Karpas-422 (cell line): ENCODE measurements around the gene SIL1. TPM values are rescaled to one million over a fixed set of nuclear protein-coding genes. Genes with fewer than 3 reads are reported as not detected.
"Not testable (repeated sequence)": the region's sequence is repeated elsewhere in the genome, so short reads cannot be mapped to it uniquely, and the experiment has no call there.

Experiments
- DNase-seq: peaks from one replicate; pipeline ENCODE4 v3.0.0-alpha.2; 2015
- H2AFZ ChIP-seq: fragments of 200-600 bp; sonication (generic); 2 replicates; pipeline ENCODE4 v1.6.1; 2014; ENCODE audit warnings: antibody characterized with exemption, low read length, mixed read lengths
- H3K27ac ChIP-seq: fragments of 200-600 bp; sonication (generic); 2 replicates; pipeline ENCODE4 v1.5.1; 2014; ENCODE audit warnings: mild to moderate bottlenecking, low read length, moderate library complexity
- H3K27me3 ChIP-seq: fragments of 200-600 bp; sonication (generic); 2 replicates; pipeline ENCODE4 v1.6.1; 2014; ENCODE audit warnings: low read length, mixed read lengths
- H3K36me3 ChIP-seq: fragments of 200-600 bp; sonication (generic); 2 replicates; pipeline ENCODE4 v1.6.1; 2014; ENCODE audit warnings: low read length, mixed read lengths; ENCODE audit not compliant: insufficient read depth
- H3K4me1 ChIP-seq: fragments of 200-600 bp; sonication (generic); 2 replicates; pipeline ENCODE4 v1.6.1; 2014; ENCODE audit warnings: mild to moderate bottlenecking, low read length, mixed read lengths
- H3K4me2 ChIP-seq: fragments of 200-600 bp; sonication (generic); 2 replicates; pipeline ENCODE4 v1.6.1; 2014; ENCODE audit warnings: low read length, low read depth, mild to moderate bottlenecking; ENCODE audit not compliant: poor library complexity, severe bottlenecking
- H3K4me3 ChIP-seq: fragments of 200-600 bp; sonication (generic); 2 replicates; pipeline ENCODE4 v1.5.1; 2014; ENCODE audit warnings: mild to moderate bottlenecking, antibody characterized with exemption, low read length, mixed read lengths
- H3K79me2 ChIP-seq: fragments of 200-600 bp; sonication (generic); 2 replicates; pipeline ENCODE4 v1.6.1; 2014; ENCODE audit warnings: mild to moderate bottlenecking, low read length, mixed read lengths
- H3K9ac ChIP-seq: fragments of 200-600 bp; sonication (generic); 2 replicates; pipeline ENCODE4 v1.6.0; 2014; ENCODE audit warnings: low read length
- H3K9me2 ChIP-seq: fragments of 200-600 bp; sonication (generic), shearing (Covaris generic); replicated peaks from 2 replicates; pipeline ENCODE4 v1.6.0; 2014; ENCODE audit warnings: mild to moderate bottlenecking, low read length, moderate library complexity; ENCODE audit not compliant: insufficient read depth
- H3K9me3 ChIP-seq: fragments of 300-700, 200-600 bp; sonication (generic); 2 replicates; pipeline ENCODE4 v1.6.1; 2014; ENCODE audit warnings: low read length, mixed read lengths
- H4K20me1 ChIP-seq: fragments of 200-600 bp; sonication (generic); 2 replicates; pipeline ENCODE4 v1.6.1; 2014; ENCODE audit warnings: mild to moderate bottlenecking, antibody characterized with exemption, low read length, low read depth; ENCODE audit not compliant: insufficient read depth
- total RNA-seq: library from RNA; depleted of rRNA; stranded (reverse); fragments of >200 nt; shearing (Covaris generic); gene quantifications from 2 replicates; pipeline ENCODE4 v1.2.3, GENCODE V29; 2014; ENCODE audit warnings: low replicate concordance

SIL1 gene
- total RNA-seq, 1 experiment from 2014 or later, result 10.7 TPM

GRCh38 chr5:139178589-139178917 is 19.6 kb downstream of the SIL1 start:
- H3K9me2 ChIP-seq, result no peaks in the 10 kb centered on the region
- H3K4me1 ChIP-seq, result peaks cover 45% of the 10 kb centered on the region
- no peak overlapping the region for H3K27ac ChIP-seq
- H3K36me3 ChIP-seq, result no peaks in the 10 kb centered on the region
- H2AFZ ChIP-seq, result no peak overlapping the region
- H3K9ac ChIP-seq, result no peak overlapping the region
- H3K27me3 ChIP-seq, result no peaks in the 10 kb centered on the region
- no peak overlapping the region for H3K4me2 ChIP-seq
- no peak for DNase-seq
- H3K4me3 ChIP-seq, result no peak overlapping the region
- H4K20me1 ChIP-seq, result peaks cover 41% of the 10 kb centered on the region
- H3K9me3 ChIP-seq, result no peaks in the 10 kb centered on the region
- H3K79me2 ChIP-seq, result no peaks in the 10 kb centered on the region

GRCh38 chr5:139177809-139178588 is 20.2 kb downstream of the SIL1 start:
- no peak overlapping the region for H3K27ac ChIP-seq
- peaks cover under 1% of the 10 kb centered on the region for H3K9me3 ChIP-seq
- no peaks in the 10 kb centered on the region for H3K27me3 ChIP-seq
- no peaks in the 10 kb centered on the region for H3K79me2 ChIP-seq
- H3K9me2 ChIP-seq, result no peaks in the 10 kb centered on the region
- no peak overlapping the region for H3K4me2 ChIP-seq
- no peaks in the 10 kb centered on the region for H3K36me3 ChIP-seq
- peak; percentile 51 for DNase-seq
- no peak overlapping the region for H2AFZ ChIP-seq
- H3K9ac ChIP-seq, result no peak overlapping the region
- no peak overlapping the region for H3K4me3 ChIP-seq
- peaks cover 36% of the 10 kb centered on the region; the same call in 1 of the 2 replicates for H4K20me1 ChIP-seq
- peaks cover 39% of the 10 kb centered on the region for H3K4me1 ChIP-seq

- not testable (repeated sequence) for H3K27ac ChIP-seq, H3K79me2 ChIP-seq, H3K9ac ChIP-seq, H3K9me2 ChIP-seq, H3K4me2 ChIP-seq, H2AFZ ChIP-seq, H3K4me3 ChIP-seq, H3K36me3 ChIP-seq, H3K27me3 ChIP-seq, DNase-seq, H3K9me3 ChIP-seq
- H3K4me1 ChIP-seq, result peaks cover 32% of the 10 kb centered on the region
- peaks cover 30% of the 10 kb centered on the region; the same call in 1 of the 2 replicates for H4K20me1 ChIP-seq
Observed at GRCh38 chr5:139177281-139177680, 20.9 kb downstream of the SIL1 start.

- peaks cover 16% of the 10 kb centered on the region; the same call in 1 of the 2 replicates for H4K20me1 ChIP-seq
- H2AFZ ChIP-seq, H3K36me3 ChIP-seq, DNase-seq, H3K4me2 ChIP-seq, H3K79me2 ChIP-seq, H3K9ac ChIP-seq, H3K27ac ChIP-seq, H3K9me2 ChIP-seq, H3K4me3 ChIP-seq, H3K27me3 ChIP-seq: not testable (repeated sequence)
- peaks cover 16% of the 10 kb centered on the region for H3K4me1 ChIP-seq
- H3K9me3 ChIP-seq, result peaks cover 12% of the 10 kb centered on the region
Observed at GRCh38 chr5:139174382-139174781, 23.8 kb downstream of the SIL1 start.

- Histone ChIP-seq H2AFZ (no peak overlapping the region), H3K4me3 (no peak overlapping the region), H3K27me3 (no peaks in the 10 kb centered on the region), H3K9me2 (no peaks in the 10 kb centered on the region), H3K79me2 (no peaks in the 10 kb centered on the region), H3K9me3 (peaks cover 12% of the 10 kb centered on the region), H3K4me2 (no peak overlapping the region), H3K36me3 (no peaks in the 10 kb centered on the region), H4K20me1 (0 out of 2 replicates have a peak, but pooled peaks cover 3% of the 10 kb centered on the region), H3K4me1 (no peaks in the 10 kb centered on the region), H3K9ac (no peak overlapping the region), H3K27ac (no peak overlapping the region)
- peak; percentile 51 for DNase-seq
Observed at GRCh38 chr5:139171779-139172404, 26.3 kb downstream of the SIL1 start.

GRCh38 chr5:139167952-139168720 is 30.0 kb downstream of the SIL1 start:
- Histone ChIP-seq H3K36me3 (no peaks in the 10 kb centered on the region), H4K20me1 (0 out of 2 replicates have a peak, but pooled peaks cover 3% of the 10 kb centered on the region), H3K4me1 (no peaks in the 10 kb centered on the region), H3K4me3 (no peak overlapping the region), H3K9ac (no peak overlapping the region), H3K9me3 (peaks cover 12% of the 10 kb centered on the region), H2AFZ (no peak overlapping the region), H3K9me2 (no peaks in the 10 kb centered on the region), H3K27ac (no peak overlapping the region), H3K27me3 (no peaks in the 10 kb centered on the region), H3K79me2 (no peaks in the 10 kb centered on the region), H3K4me2 (no peak overlapping the region)
- peak; percentile 26 for DNase-seq

- Histone ChIP-seq H4K20me1 (0 out of 2 replicates have a peak, but pooled peaks cover 3% of the 10 kb centered on the region), H3K79me2 (no peaks in the 10 kb centered on the region)
Observed at GRCh38 chr5:139167533-139167932, 30.6 kb downstream of the SIL1 start.

GRCh38 chr5:139167063-139167462 is 31.1 kb downstream of the SIL1 start:
- Histone ChIP-seq H3K9me2 (no peaks in the 10 kb centered on the region), H3K9me3 (peaks cover 4% of the 10 kb centered on the region), H3K27me3 (no peaks in the 10 kb centered on the region), H3K9ac (no peak overlapping the region), H3K4me3 (no peak overlapping the region), H3K36me3 (no peaks in the 10 kb centered on the region), H2AFZ (no peak overlapping the region), H4K20me1 (0 out of 2 replicates have a peak, but pooled peaks cover 3% of the 10 kb centered on the region), H3K4me1 (no peaks in the 10 kb centered on the region), H3K27ac (no peak overlapping the region), H3K79me2 (no peaks in the 10 kb centered on the region), H3K4me2 (no peak overlapping the region)
- no peak for DNase-seq

More at GRCh38 chr5:139167533-139167932, 30.6 kb downstream of the SIL1 start:
- no peak overlapping the region for H3K4me3 ChIP-seq
- DNase-seq, result no peak
- H3K36me3 ChIP-seq, result no peaks in the 10 kb centered on the region
- H3K9me2 ChIP-seq, result no peaks in the 10 kb centered on the region
- no peak overlapping the region for H3K27ac ChIP-seq
- H2AFZ ChIP-seq, result no peak overlapping the region
- H3K9me3 ChIP-seq, result peaks cover 6% of the 10 kb centered on the region
- H3K9ac ChIP-seq, result no peak overlapping the region
- H3K27me3 ChIP-seq, result no peaks in the 10 kb centered on the region
- H3K4me2 ChIP-seq, result no peak overlapping the region
- H3K4me1 ChIP-seq, result no peaks in the 10 kb centered on the region
